ENCODE measurements around the gene BBOX1. TPM values are rescaled to one million over a fixed set of nuclear protein-coding genes. Genes with fewer than 3 reads are reported as not detected.

The BBOX1 gene
- polyA plus RNA-seq, 1 donor from 2014 or later, result not detected

DNA sequence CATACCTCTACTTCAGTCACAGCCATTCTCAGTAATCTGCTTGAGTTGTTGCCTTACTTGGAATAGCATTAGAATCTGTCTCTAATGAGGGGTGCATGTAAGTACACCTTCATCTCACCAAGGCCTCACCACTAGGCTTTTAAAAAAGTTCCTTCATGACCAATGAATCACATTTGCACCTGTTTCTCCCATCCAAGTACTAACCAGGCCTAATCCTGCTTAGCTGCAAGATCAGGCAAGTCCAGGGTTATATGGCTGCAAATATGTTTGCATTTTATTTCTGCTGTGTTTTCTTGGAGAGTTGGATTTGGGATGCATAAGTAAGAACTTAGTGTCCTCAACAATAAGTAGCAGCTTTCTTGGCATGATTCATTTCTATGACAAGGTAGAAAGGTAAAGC, 66.9 kb downstream of the BBOX1 start:
- Histone ChIP-seq H4K20me1 (ENCODE audit: insufficient read depth) (no peaks in the 10 kb centered on the region), H3K9me3 (ENCODE audit: low read length) (no peaks in the 10 kb centered on the region), H3K9ac (ENCODE audit: low read length) (no peak overlapping the region), H3K79me2 (replicated peaks; ENCODE audit: insufficient read depth, low read length) (no peaks in the 10 kb centered on the region), H3K27ac (ENCODE audit: low read length) (no peak overlapping the region), H3K27me3 (ENCODE audit: insufficient read depth, low read depth, low read length) (no peaks in the 10 kb centered on the region), H3K4me3 (ENCODE audit: low read length) (no peak overlapping the region), H3K4me2 (ENCODE audit: low read length) (no peak overlapping the region), H3K9me2 (ENCODE audit: insufficient read depth, low read length) (no peaks in the 10 kb centered on the region), H3K36me3 (ENCODE audit: insufficient read depth, low read length) (no peaks in the 10 kb centered on the region), H3F3A (ENCODE audit: insufficient read depth, low read length, poor library complexity, severe bottlenecking) (no peaks in the 10 kb centered on the region), H2AFZ (ENCODE audit: low read depth, low read length) (no peak overlapping the region)
- no peak for TF ChIP-seq RAD21 (conservative IDR thresholded peaks at IDR 0.05)
- TF ChIP-seq SMC3 (conservative IDR thresholded peaks at IDR 0.05; ENCODE audit: poor library complexity), result no peak
- no peak for TF ChIP-seq POLR2AphosphoS5 (IDR thresholded peaks at IDR 0.05)
- no peak for TF ChIP-seq EP300 (conservative IDR thresholded peaks at IDR 0.05; ENCODE audit: poor library complexity, severe bottlenecking)
- no peak for TF ChIP-seq MXI1 (conservative IDR thresholded peaks at IDR 0.05; ENCODE audit: poor library complexity, severe bottlenecking)
- TF ChIP-seq, protein P1, sequence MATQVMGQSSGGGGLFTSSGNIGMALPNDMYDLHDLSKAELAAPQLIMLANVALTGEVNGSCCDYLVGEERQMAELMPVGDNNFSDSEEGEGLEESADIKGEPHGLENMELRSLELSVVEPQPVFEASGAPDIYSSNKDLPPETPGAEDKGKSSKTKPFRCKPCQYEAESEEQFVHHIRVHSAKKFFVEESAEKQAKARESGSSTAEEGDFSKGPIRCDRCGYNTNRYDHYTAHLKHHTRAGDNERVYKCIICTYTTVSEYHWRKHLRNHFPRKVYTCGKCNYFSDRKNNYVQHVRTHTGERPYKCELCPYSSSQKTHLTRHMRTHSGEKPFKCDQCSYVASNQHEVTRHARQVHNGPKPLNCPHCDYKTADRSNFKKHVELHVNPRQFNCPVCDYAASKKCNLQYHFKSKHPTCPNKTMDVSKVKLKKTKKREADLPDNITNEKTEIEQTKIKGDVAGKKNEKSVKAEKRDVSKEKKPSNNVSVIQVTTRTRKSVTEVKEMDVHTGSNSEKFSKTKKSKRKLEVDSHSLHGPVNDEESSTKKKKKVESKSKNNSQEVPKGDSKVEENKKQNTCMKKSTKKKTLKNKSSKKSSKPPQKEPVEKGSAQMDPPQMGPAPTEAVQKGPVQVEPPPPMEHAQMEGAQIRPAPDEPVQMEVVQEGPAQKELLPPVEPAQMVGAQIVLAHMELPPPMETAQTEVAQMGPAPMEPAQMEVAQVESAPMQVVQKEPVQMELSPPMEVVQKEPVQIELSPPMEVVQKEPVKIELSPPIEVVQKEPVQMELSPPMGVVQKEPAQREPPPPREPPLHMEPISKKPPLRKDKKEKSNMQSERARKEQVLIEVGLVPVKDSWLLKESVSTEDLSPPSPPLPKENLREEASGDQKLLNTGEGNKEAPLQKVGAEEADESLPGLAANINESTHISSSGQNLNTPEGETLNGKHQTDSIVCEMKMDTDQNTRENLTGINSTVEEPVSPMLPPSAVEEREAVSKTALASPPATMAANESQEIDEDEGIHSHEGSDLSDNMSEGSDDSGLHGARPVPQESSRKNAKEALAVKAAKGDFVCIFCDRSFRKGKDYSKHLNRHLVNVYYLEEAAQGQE (IDR thresholded peaks at IDR 0.05; ENCODE audit: borderline replicate concordance), result no peak
- TF ChIP-seq TAF1 (IDR thresholded peaks at IDR 0.05; ENCODE audit: low read depth), result no peak
- no peak for TF ChIP-seq EZH2 (IDR thresholded peaks at IDR 0.05; ENCODE audit: borderline replicate concordance, insufficient read depth, low read length, poor library complexity, severe bottlenecking)
- TF ChIP-seq, protein P2, sequence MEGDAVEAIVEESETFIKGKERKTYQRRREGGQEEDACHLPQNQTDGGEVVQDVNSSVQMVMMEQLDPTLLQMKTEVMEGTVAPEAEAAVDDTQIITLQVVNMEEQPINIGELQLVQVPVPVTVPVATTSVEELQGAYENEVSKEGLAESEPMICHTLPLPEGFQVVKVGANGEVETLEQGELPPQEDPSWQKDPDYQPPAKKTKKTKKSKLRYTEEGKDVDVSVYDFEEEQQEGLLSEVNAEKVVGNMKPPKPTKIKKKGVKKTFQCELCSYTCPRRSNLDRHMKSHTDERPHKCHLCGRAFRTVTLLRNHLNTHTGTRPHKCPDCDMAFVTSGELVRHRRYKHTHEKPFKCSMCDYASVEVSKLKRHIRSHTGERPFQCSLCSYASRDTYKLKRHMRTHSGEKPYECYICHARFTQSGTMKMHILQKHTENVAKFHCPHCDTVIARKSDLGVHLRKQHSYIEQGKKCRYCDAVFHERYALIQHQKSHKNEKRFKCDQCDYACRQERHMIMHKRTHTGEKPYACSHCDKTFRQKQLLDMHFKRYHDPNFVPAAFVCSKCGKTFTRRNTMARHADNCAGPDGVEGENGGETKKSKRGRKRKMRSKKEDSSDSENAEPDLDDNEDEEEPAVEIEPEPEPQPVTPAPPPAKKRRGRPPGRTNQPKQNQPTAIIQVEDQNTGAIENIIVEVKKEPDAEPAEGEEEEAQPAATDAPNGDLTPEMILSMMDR (IDR thresholded peaks at IDR 0.05; ENCODE audit: poor library complexity, severe bottlenecking), result no peak

DNA sequence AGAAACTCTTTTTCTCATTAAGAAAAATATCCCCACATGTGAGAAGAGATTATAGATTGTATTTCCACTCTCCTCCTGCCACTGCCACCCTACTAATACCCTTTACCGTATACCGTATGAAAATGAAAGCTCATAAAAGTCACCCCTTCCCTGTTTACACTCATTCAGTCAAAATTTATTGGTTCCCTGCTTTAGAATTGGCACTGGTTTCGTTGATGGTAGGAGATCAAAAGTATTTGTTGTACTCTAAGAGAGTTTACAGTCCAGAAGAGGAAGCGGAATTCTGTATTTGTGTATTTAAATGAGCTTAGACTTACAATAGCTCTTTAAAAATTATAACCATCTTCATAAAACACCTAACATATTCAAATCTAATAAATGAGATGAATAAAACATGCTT, 68.2 kb downstream of the BBOX1 start:
- Histone ChIP-seq H3K27me3 (ENCODE audit: insufficient read depth, low read depth, low read length) (no peaks in the 10 kb centered on the region), H3K9me3 (ENCODE audit: low read length) (no peaks in the 10 kb centered on the region)

More for the DNA sequence above, 68.2 kb downstream of the BBOX1 start:
- Histone ChIP-seq H3K9me2 (ENCODE audit: insufficient read depth, low read length) (no peaks in the 10 kb centered on the region), H3K9ac (ENCODE audit: low read length) (no peak overlapping the region), H3K36me3 (ENCODE audit: insufficient read depth, low read length) (no peaks in the 10 kb centered on the region), H3K27ac (ENCODE audit: low read length) (no peak overlapping the region), H3K4me2 (ENCODE audit: low read length) (no peak overlapping the region), H3K79me2 (replicated peaks; ENCODE audit: insufficient read depth, low read length) (no peaks in the 10 kb centered on the region), H3K4me3 (ENCODE audit: low read length) (no peak overlapping the region), H3F3A (ENCODE audit: insufficient read depth, low read length, poor library complexity, severe bottlenecking) (no peaks in the 10 kb centered on the region), H4K20me1 (ENCODE audit: insufficient read depth) (no peaks in the 10 kb centered on the region), H2AFZ (ENCODE audit: low read depth, low read length) (no peak overlapping the region)
- TF ChIP-seq TAF1 (IDR thresholded peaks at IDR 0.05; ENCODE audit: low read depth) (no peak), EZH2 (IDR thresholded peaks at IDR 0.05; ENCODE audit: borderline replicate concordance, insufficient read depth, low read length, poor library complexity, severe bottlenecking) (no peak), SMC3 (conservative IDR thresholded peaks at IDR 0.05; ENCODE audit: poor library complexity) (no peak), RAD21 (conservative IDR thresholded peaks at IDR 0.05) (no peak), POLR2AphosphoS5 (IDR thresholded peaks at IDR 0.05) (no peak), MXI1 (conservative IDR thresholded peaks at IDR 0.05; ENCODE audit: poor library complexity, severe bottlenecking) (no peak), EP300 (conservative IDR thresholded peaks at IDR 0.05; ENCODE audit: poor library complexity, severe bottlenecking) (no peak)
- TF ChIP-seq, protein P1 (IDR thresholded peaks at IDR 0.05; ENCODE audit: borderline replicate concordance), result no peak
- TF ChIP-seq, protein P2 (IDR thresholded peaks at IDR 0.05; ENCODE audit: poor library complexity, severe bottlenecking), result no peak

Data from neural cell (in vitro differentiated cells).